OCI-LY3 (cell line): ENCODE results near the gene HEMGN.
A peak's percentile ranks its signal among the peaks of the same experiment; 100 is the strongest.

Source experiments
- H2AFZ ChIP-seq: fragments of 200-600, 300-600 bp; shearing (Covaris generic); 2 replicates; pipeline ENCODE4 v1.6.0; 2014; ENCODE audit warnings: antibody characterized with exemption, low read depth, low read length
- H3K27ac ChIP-seq: fragments of 200-600, 300-600 bp; sonication (generic); 2 replicates; pipeline ENCODE4 v1.5.1; 2014; ENCODE audit warnings: mild to moderate bottlenecking, low read length, moderate library complexity, mixed read lengths
- H3K27me3 ChIP-seq: fragments of 200-600, 300-600 bp; sonication (generic); 2 replicates; pipeline ENCODE4 v1.6.1; 2014; ENCODE audit warnings: low read depth, low read length, mixed read lengths
- H3K36me3 ChIP-seq: fragments of 200-600, 300-600 bp; sonication (generic); replicated peaks from 2 replicates; pipeline ENCODE3; 2014; ENCODE audit warnings: low read depth, low read length, mixed read lengths
- H3K4me1 ChIP-seq: fragments of 300-600, 200-600 bp; sonication (generic); 2 replicates; pipeline ENCODE4 v1.6.1; 2014; ENCODE audit warnings: low read length, mixed read lengths
- H3K4me2 ChIP-seq: fragments of 200-600, 300-600 bp; sonication (generic); 2 replicates; pipeline ENCODE4 v1.6.1; 2014; ENCODE audit warnings: low read length, mixed read lengths
- H3K4me3 ChIP-seq: fragments of 300-600, 200-600 bp; sonication (generic); 2 replicates; pipeline ENCODE4 v1.5.1; 2014; ENCODE audit warnings: antibody characterized with exemption, mild to moderate bottlenecking, low read length, moderate library complexity
- H3K79me2 ChIP-seq: fragments of 300-600, 200-600 bp; shearing (Covaris generic); 2 replicates; pipeline ENCODE4 v1.6.1; 2014; ENCODE audit warnings: mild to moderate bottlenecking, low read length, mixed read lengths
- H3K9ac ChIP-seq: fragments of 300-600, 200-600 bp; shearing (Covaris generic); 2 replicates; pipeline ENCODE4 v1.6.0; 2014; ENCODE audit warnings: mild to moderate bottlenecking, low read length, moderate library complexity
- H3K9me3 ChIP-seq: fragments of 200-600, 300-600 bp; shearing (Covaris generic); 2 replicates; pipeline ENCODE4 v1.6.1; 2014; ENCODE audit warnings: low read length, mixed read lengths; ENCODE audit not compliant: insufficient read depth
- H4K20me1 ChIP-seq: fragments of 200-600, 300-600 bp; sonication (generic); 2 replicates; pipeline ENCODE4 v1.6.1; 2016; ENCODE audit warnings: low read length, mixed read lengths; ENCODE audit not compliant: insufficient read depth
- EZH2phosphoT487 ChIP-seq: fragments of 200-600 bp; shearing (Covaris generic); IDR thresholded peaks from 2 replicates; pipeline ENCODE4 v1.6.1; 2018; ENCODE audit warnings: antibody characterized with exemption, mixed run types, low read depth
- TF ChIP-seq, protein P1 (sequence below): fragments of 200-600, 300-600 bp; sonication (generic); IDR thresholded peaks from 2 replicates; pipeline ENCODE4 v1.5.1; 2014; ENCODE audit warnings: antibody characterized with exemption, low read length, low read depth

Gene HEMGN

DNA sequence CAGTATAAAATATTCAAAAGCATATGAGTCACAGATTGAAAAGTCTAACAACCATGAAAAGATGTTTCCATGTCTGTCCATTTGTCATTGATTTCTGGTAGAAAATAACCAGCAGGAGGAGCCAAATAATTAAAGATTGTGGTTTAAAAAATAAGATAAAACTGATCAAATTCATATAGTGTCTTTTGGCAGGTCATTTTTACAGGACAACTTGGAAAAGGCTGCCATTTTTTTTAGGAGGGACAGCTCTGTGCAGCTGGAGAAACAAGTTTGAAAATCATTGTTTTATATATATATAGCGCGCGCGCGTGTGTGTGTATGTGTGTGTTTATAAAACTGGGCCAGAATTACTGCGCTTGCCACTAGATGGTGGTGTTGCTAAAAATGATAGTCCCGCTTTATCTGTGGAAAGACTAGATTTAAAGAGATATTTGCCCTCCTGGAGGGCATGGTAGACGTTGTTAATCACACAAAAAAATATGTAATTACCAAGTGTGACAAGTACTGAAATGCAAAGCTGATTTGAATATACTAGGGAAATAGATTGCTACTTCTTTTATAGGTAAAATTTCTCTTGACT is 14.4 kb downstream of the HEMGN start:
- peak overlapping the region; percentile 97 for H3K4me3 ChIP-seq
- H3K9ac ChIP-seq: peak overlapping the region; percentile 89
- peaks cover 15% of the 10 kb centered on the region; the same call in 1 of the 2 replicates for H3K79me2 ChIP-seq
- H3K4me1 ChIP-seq: peaks cover 14% of the 10 kb centered on the region
- no peak for TF ChIP-seq EZH2phosphoT487
- TF ChIP-seq, protein P1, sequence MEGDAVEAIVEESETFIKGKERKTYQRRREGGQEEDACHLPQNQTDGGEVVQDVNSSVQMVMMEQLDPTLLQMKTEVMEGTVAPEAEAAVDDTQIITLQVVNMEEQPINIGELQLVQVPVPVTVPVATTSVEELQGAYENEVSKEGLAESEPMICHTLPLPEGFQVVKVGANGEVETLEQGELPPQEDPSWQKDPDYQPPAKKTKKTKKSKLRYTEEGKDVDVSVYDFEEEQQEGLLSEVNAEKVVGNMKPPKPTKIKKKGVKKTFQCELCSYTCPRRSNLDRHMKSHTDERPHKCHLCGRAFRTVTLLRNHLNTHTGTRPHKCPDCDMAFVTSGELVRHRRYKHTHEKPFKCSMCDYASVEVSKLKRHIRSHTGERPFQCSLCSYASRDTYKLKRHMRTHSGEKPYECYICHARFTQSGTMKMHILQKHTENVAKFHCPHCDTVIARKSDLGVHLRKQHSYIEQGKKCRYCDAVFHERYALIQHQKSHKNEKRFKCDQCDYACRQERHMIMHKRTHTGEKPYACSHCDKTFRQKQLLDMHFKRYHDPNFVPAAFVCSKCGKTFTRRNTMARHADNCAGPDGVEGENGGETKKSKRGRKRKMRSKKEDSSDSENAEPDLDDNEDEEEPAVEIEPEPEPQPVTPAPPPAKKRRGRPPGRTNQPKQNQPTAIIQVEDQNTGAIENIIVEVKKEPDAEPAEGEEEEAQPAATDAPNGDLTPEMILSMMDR: peak; percentile 95
- peaks cover 11% of the 10 kb centered on the region; the same call in 1 of the 2 replicates for H3K27me3 ChIP-seq
- H3K9me3 ChIP-seq: no peaks in the 10 kb centered on the region
- no peaks in the 10 kb centered on the region for H4K20me1 ChIP-seq
- no peaks in the 10 kb centered on the region for H3K36me3 ChIP-seq
- H3K4me2 ChIP-seq: peak overlapping the region; percentile 80
- peak overlapping the region; percentile 78 for H2AFZ ChIP-seq
- 0 out of 2 replicates have a peak overlapping the region, but pooled peaks have one; percentile 79 for H3K27ac ChIP-seq

DNA sequence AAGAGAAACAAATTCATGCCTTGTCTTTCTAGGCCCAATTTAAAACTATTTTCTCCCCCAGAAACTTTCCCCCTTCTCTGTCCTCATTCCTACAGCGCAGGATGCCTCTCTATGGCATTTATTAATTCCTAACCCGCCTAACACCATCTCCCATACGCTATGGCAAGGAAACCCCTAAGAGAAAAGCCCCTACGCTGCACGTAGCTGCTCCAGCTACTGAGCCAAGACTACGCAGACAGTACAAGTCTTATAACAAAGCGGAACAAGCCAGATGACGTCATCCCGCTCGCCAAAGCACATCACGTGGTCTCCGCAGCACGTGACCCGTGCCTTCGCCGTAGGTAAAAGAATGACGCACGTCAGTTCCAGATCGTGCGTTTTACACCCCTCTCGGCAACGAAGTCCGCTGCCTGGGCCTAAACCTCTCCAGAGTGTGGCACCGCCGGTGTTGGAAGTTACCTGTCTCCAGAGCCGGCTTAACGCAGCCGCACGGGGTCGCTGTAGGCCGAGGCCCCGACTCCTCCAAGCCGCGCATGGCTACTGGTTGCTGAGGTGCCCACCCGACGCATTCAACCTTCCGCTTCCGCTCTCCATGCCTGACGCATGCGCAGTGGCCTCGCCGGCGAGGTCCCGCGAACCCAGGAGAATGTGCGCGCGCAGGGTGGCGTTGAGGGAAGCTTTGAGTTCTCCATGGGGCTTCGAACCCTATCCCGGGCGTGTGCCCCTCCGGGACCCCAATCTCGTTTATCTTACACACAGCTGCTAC is 15.8 kb downstream of the HEMGN start, which contains the start of gene TRMO:
TRMO (minus strand) TSS at position 542 of the 766 bp plus-strand sequence; CDS start at position 535, 7 bp downstream.
- H2AFZ ChIP-seq: peak within 1 kb of the TSS; percentile 93
- H3K9me3 ChIP-seq: no peaks in the 10 kb centered on the region
- H3K4me2 ChIP-seq: peak within 1 kb of the TSS; percentile 80
- TF ChIP-seq, protein P1: peak; percentile 88
- no peak for TF ChIP-seq EZH2phosphoT487
- peak within 1 kb of the TSS; percentile 79 for H3K27ac ChIP-seq
- H3K36me3 ChIP-seq: no peaks in the 10 kb centered on the region
- peaks cover 14% of the 10 kb centered on the region for H3K4me1 ChIP-seq
- H3K79me2 ChIP-seq: peaks cover 15% of the 10 kb centered on the region; the same call in 1 of the 2 replicates
- H3K27me3 ChIP-seq: peaks cover 11% of the 10 kb centered on the region; the same call in 1 of the 2 replicates
- no peaks in the 10 kb centered on the region for H4K20me1 ChIP-seq
- peak within 1 kb of the TSS; percentile 97 for H3K4me3 ChIP-seq
- peak within 1 kb of the TSS; percentile 89 for H3K9ac ChIP-seq

DNA sequence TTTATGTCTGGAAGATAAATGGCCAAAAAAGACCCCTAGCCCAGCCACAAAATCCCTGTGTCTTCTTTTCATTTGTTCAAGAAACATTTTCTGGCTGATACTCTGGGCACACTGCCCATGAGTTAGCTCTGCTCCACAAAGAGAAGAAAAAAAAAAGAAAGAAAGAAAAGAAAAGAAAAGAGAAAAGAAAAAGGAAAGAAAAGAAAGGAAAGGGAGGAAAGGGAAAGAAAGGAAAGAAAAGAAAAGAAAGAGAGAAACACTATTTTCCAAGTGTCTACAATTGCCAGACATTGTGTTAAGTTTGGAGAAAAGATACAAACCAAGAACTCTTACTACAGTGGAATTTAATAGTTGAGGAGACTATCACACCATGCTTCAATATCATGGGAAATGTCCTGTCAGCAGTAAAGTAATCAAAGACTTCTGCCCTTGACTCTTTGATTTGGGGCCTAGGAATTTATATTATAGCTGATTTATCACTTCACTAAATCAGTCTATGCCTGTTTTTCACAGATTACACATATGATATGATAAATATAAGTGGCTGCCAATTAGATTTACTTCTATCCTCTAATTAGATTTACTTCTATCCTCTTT is 18.7 kb downstream of the HEMGN start:
- Histone ChIP-seq H2AFZ (no peak overlapping the region), H3K9ac (no peak overlapping the region), H3K36me3 (peaks cover 2% of the 10 kb centered on the region), H4K20me1 (no peaks in the 10 kb centered on the region), H3K4me3 (no peak overlapping the region), H3K79me2 (peaks cover 15% of the 10 kb centered on the region; the same call in 1 of the 2 replicates), H3K4me1 (peaks cover 9% of the 10 kb centered on the region), H3K27me3 (no peaks in the 10 kb centered on the region), H3K9me3 (no peaks in the 10 kb centered on the region), H3K27ac (no peak overlapping the region), H3K4me2 (no peak overlapping the region)
- no peak for TF ChIP-seq EZH2phosphoT487
- TF ChIP-seq, protein P1: no peak

DNA sequence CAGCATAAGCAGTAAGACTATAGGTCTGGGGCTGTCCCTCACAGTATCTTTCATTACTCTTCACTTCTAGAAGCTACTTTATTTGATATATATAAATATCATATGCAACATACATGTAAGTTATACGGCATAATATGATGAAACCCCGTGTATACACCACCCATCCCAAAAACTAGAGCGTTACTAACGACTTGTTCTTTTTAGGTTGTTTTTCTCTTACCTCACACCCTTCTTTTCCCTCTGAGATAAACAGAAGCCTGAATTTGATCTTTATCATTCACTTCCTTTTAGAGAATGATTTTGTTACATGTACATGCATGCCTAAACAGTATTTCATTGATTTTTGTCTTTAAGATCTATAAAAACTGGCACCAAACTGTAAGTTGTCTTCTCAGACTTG is 19.4 kb downstream of the HEMGN start:
- Histone ChIP-seq H2AFZ (no peak overlapping the region), H3K4me2 (no peak overlapping the region), H3K27me3 (no peaks in the 10 kb centered on the region), H4K20me1 (no peaks in the 10 kb centered on the region), H3K4me1 (peaks cover 4% of the 10 kb centered on the region; the same call in 1 of the 2 replicates), H3K27ac (no peak overlapping the region), H3K4me3 (no peak overlapping the region), H3K79me2 (peaks cover 15% of the 10 kb centered on the region; the same call in 1 of the 2 replicates), H3K9me3 (no peaks in the 10 kb centered on the region), H3K9ac (no peak overlapping the region), H3K36me3 (peaks cover 2% of the 10 kb centered on the region)
- TF ChIP-seq, protein P1: no peak
- no peak for TF ChIP-seq EZH2phosphoT487
